Activated T-cell treated with anti-CD3 and anti-CD28 coated beads, Interleukin-2, amount 50 U/mL, for 4 hours (primary cell): ENCODE measurements around the gene SMARCA4. TPM values are rescaled to one million over a fixed set of nuclear protein-coding genes. Genes with fewer than 3 reads are reported as not detected.
"Not testable (repeated sequence)": the region's sequence is repeated elsewhere in the genome, so short reads cannot be mapped to it uniquely, and the experiment has no call there.

Source experiments
- ATAC-seq, 2 donors: fragments of 200-7000 bp; cut with Tn5 transposase; one replicate each; pipeline ENCODE4 v1.10.0; 2021
- DNase-seq: peaks from one replicate; pipeline ENCODE4 v3.0.0-alpha.2; 2020
- H3K27me3 Mint-ChIP-seq: one replicate; pipeline ENCODE4 v1.8.0; 2021; ENCODE audit warnings: low read depth, mixed read lengths
- H3K36me3 Mint-ChIP-seq: one replicate; pipeline ENCODE4 v1.8.0; 2022; ENCODE audit warnings: mixed read lengths; ENCODE audit not compliant: insufficient read depth
- H3K4me1 Mint-ChIP-seq: one replicate; pipeline ENCODE4 v1.8.0; 2021; ENCODE audit warnings: low read depth, mixed read lengths
- H3K4me3 Mint-ChIP-seq: one replicate; pipeline ENCODE4 v1.8.0; 2021; ENCODE audit warnings: mild to moderate bottlenecking, moderate library complexity, mixed read lengths
- H3K9me3 Mint-ChIP-seq: one replicate; pipeline ENCODE4 v1.8.0; 2021; ENCODE audit warnings: mixed read lengths
- total RNA-seq, 3 donors: library from RNA; stranded (reverse); gene quantifications; one replicate each; pipeline ENCODE4 v1.2.1, GENCODE V29; 2021

SMARCA4 gene
- total RNA-seq, 3 donors from 2014 or later: 160 to 168 (median 162) TPM

DNA sequence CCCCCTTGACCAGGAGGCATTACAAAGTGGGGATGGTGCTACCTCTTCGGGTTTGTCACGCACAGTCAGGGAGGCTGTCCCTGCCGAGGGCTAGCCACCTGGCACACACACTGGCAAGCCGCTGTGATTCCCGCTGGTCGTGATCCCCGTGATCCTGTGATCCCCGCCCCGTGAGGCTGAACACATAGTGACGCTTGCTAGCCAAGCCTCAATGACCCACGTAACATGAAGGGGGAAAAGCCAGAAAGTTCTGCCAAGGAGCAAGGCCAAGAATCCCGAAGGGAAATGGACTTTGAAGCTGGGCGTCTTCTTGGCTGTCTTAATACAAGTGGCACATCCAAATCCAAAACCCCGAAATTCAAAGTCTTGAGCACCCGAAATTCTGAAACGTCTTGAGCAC is 142.1 kb downstream of the SMARCA4 start:
- H3K27me3 Mint-ChIP-seq: no peaks in the 10 kb centered on the region
- ATAC-seq (no peak), DNase-seq (no peak)
- peaks cover 5% of the 10 kb centered on the region for H3K4me1 Mint-ChIP-seq
- peaks cover 37% of the 10 kb centered on the region for H3K36me3 Mint-ChIP-seq
- peaks cover 4% of the 10 kb centered on the region for H3K9me3 Mint-ChIP-seq
- H3K4me3 Mint-ChIP-seq: no peak overlapping the region

DNA sequence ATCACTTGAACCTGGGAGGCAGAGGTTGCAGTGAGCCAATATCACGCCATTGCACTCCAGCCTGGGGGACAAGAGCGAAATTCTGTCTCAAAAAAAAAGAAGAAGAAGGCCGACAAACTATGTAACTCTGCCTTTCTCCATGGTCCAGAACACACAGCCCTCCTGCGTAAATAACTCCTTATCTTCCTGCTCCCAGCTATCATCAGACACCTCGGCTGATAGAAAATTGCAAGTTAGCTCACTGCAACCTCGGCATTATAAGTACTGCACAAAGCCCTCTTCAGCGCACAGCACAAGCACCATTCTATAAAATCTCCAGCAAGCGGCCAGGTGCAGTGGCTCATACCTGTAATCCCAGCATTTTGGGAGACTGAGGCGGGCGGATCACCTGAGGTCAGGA is 142.8 kb downstream of the SMARCA4 start:
- DNase-seq, H3K4me1 Mint-ChIP-seq, ATAC-seq, H3K27me3 Mint-ChIP-seq, H3K9me3 Mint-ChIP-seq, H3K4me3 Mint-ChIP-seq: not testable (repeated sequence)
- peaks cover 37% of the 10 kb centered on the region for H3K36me3 Mint-ChIP-seq

DNA sequence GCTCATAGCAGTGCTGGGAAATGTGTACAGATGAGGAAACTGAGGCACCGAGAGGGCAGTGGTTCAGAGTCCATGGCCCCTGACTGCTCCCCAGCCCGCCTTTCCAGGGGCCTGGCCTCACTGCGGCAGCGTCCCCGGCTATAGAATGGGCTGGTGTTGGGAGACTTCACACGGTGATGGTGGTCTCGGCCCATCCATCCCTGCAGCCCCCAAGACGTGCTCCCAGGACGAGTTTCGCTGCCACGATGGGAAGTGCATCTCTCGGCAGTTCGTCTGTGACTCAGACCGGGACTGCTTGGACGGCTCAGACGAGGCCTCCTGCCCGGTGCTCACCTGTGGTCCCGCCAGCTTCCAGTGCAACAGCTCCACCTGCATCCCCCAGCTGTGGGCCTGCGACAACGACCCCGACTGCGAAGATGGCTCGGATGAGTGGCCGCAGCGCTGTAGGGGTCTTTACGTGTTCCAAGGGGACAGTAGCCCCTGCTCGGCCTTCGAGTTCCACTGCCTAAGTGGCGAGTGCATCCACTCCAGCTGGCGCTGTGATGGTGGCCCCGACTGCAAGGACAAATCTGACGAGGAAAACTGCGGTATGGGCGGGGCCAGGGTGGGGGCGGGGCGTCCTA is 144.3 kb downstream of the SMARCA4 start:
- H3K36me3 Mint-ChIP-seq: peaks cover 33% of the 10 kb centered on the region
- no peak overlapping the region for H3K4me3 Mint-ChIP-seq
- H3K4me1 Mint-ChIP-seq: peaks cover 3% of the 10 kb centered on the region
- H3K9me3 Mint-ChIP-seq: no peaks in the 10 kb centered on the region
- ATAC-seq: no peak
- no peaks in the 10 kb centered on the region for H3K27me3 Mint-ChIP-seq
- DNase-seq: no peak

DNA sequence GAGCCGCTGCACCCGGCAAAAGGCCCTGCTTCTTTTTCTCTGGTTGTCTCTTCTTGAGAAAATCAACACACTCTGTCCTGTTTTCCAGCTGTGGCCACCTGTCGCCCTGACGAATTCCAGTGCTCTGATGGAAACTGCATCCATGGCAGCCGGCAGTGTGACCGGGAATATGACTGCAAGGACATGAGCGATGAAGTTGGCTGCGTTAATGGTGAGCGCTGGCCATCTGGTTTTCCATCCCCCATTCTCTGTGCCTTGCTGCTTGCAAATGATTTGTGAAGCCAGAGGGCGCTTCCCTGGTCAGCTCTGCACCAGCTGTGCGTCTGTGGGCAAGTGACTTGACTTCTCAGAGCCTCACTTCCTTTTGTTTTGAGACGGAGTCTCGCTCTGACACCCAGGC is 145.6 kb downstream of the SMARCA4 start:
- H3K27me3 Mint-ChIP-seq: no peaks in the 10 kb centered on the region
- DNase-seq (no peak), ATAC-seq (no peak)
- H3K9me3 Mint-ChIP-seq: no peaks in the 10 kb centered on the region
- H3K4me3 Mint-ChIP-seq: no peak overlapping the region
- no peaks in the 10 kb centered on the region for H3K4me1 Mint-ChIP-seq
- H3K36me3 Mint-ChIP-seq: peaks cover 31% of the 10 kb centered on the region

DNA sequence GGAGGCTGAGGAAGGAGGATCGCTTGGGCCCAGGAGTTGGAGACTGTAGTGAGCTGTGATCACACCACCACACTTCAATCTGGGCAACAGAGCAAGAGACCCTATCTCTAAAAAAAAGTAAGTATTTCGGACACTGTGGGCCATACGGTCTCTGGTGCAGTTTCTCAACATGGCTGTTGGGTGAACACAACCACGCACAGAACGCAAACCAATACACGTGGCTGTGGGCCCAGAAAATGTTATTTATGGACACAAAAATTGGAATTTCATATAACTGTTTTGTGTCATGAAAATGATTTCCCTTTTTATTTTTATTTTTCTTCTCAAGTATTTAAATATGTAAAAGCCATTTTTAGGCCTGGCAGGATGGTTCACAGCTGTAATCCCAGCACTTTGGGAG is 147.9 kb downstream of the SMARCA4 start:
- Mint-ChIP-seq H3K4me3 (no peak overlapping the region), H3K9me3 (no peaks in the 10 kb centered on the region), H3K27me3 (no peaks in the 10 kb centered on the region), H3K4me1 (no peaks in the 10 kb centered on the region), H3K36me3 (peaks cover 26% of the 10 kb centered on the region)
- ATAC-seq: no peak
- no peak for DNase-seq

DNA sequence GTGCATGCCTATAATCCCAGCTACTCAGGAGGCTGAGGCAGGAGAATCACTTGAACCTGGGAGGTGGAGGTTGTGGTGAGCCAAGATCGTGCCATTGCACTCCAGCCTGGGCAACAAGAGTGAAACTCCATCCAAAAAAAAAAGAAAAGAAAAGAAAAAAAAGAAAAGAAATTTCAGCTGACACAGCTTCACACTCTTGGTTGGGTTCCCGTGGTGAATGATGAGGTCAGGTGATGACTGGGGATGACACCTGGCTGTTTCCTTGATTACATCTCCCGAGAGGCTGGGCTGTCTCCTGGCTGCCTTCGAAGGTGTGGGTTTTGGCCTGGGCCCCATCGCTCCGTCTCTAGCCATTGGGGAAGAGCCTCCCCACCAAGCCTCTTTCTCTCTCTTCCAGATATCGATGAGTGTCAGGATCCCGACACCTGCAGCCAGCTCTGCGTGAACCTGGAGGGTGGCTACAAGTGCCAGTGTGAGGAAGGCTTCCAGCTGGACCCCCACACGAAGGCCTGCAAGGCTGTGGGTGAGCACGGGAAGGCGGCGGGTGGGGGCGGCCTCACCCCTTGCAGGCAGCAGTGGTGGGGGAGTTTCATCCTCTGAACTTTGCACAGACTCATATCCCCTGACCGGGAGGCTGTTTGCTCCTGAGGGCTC is 150.4 kb downstream of the SMARCA4 start:
- DNase-seq (no peak), ATAC-seq (no peak)
- Mint-ChIP-seq H3K27me3 (no peaks in the 10 kb centered on the region), H3K4me3 (no peak overlapping the region), H3K4me1 (no peaks in the 10 kb centered on the region), H3K9me3 (no peaks in the 10 kb centered on the region), H3K36me3 (peaks cover 24% of the 10 kb centered on the region)

DNA sequence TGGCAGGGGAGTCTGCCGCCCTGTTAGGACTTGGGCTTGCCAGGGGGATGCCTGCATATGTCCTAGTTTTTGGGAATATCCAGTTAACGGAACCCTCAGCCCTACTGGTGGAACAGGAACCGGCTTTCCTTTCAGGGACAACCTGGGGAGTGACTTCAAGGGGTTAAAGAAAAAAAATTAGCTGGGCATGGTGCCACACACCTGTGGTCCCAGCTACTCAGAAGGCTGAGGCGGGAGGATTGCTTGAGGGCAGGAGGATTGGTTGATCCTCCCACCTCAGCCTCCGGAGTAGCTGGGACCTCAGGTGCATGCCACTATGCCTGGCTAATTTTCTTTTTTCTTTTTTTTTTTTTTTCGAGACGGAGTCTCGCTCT is 150.9 kb downstream of the SMARCA4 start:
- no peaks in the 10 kb centered on the region for H3K27me3 Mint-ChIP-seq
- H3K4me1 Mint-ChIP-seq: no peaks in the 10 kb centered on the region
- ATAC-seq: no peak
- no peaks in the 10 kb centered on the region for H3K9me3 Mint-ChIP-seq
- DNase-seq: no peak
- H3K36me3 Mint-ChIP-seq: peaks cover 23% of the 10 kb centered on the region
- H3K4me3 Mint-ChIP-seq: no peak overlapping the region

Other genes with a start within 250 kb of the SMARCA4 start
- gene DNM2, start 243.0 kb upstream of the SMARCA4 start, total RNA-seq: 100 to 1,000 TPM; 152 to 161 (median 158) TPM
- 10 to 100 TPM; 16.8 to 19.1 (median 17.6) TPM for gene TMED1, start 124.8 kb upstream of the SMARCA4 start, total RNA-seq
- under 1 TPM in 2 of 3 donors, not detected in 1; 0.55 to 0.99 TPM for gene C19orf38, start 112.6 kb upstream of the SMARCA4 start, total RNA-seq
- gene CARM1, start 89.5 kb upstream of the SMARCA4 start, total RNA-seq: 10 to 100 TPM; 74.2 to 86.7 (median 75.5) TPM
- 10 to 100 TPM; 37.4 to 50.9 (median 47.5) TPM for gene YIPF2, start 32.4 kb upstream of the SMARCA4 start, total RNA-seq
- 10 to 100 TPM; 23.2 to 29.5 (median 24.4) TPM for gene TIMM29, start 32.2 kb upstream of the SMARCA4 start, total RNA-seq
- 10 to 100 TPM; 36.2 to 40.7 (median 39.0) TPM for gene LDLR, start 128.4 kb downstream of the SMARCA4 start, total RNA-seq
- 10 to 100 TPM in 1 of 3 donors, 1 to 10 TPM in 2; 7.0 to 12.8 (median 7.6) TPM for gene SPC24, start 194.8 kb downstream of the SMARCA4 start, total RNA-seq
- under 1 TPM; 0.58 to 0.96 (median 0.92) TPM for gene KANK2, start 236.5 kb downstream of the SMARCA4 start, total RNA-seq